B cell (primary cell): ENCODE results near the gene COL26A1. TPM values are rescaled to one million over a fixed set of nuclear protein-coding genes. Genes with fewer than 3 reads are reported as not detected.

Experiments
- ATAC-seq: fragments of 200-7000 bp; cut with Tn5 transposase; one replicate; pipeline ENCODE4 v1.10.0; 2021; ENCODE audit warnings: low read depth, mild to moderate bottlenecking, moderate number of reproducible peaks, moderate library complexity
- CTCF ChIA-PET: fragments of 350-600 bp; sonication (Branson Sonifier 250); formaldehyde crosslinking; loops from one replicate; lab custom pipeline; 2021; ENCODE audit warnings: antibody characterized with exemption, inconsistent platforms; lab: Charles Lee
- POLR2A ChIA-PET: fragments of 350-600 bp; sonication (Branson Sonifier 250); formaldehyde crosslinking; loops from one replicate; lab custom pipeline; 2021; ENCODE audit warnings: antibody characterized with exemption; lab: Charles Lee
- DNase-seq: peaks from one replicate; pipeline ENCODE4 v3.0.0; 2013
- H2AFZ ChIP-seq: 2 replicates; pipeline ENCODE4 v1.6.1; 2012; ENCODE audit warnings: mild to moderate bottlenecking, low read depth, low read length; ENCODE audit not compliant: insufficient read depth, poor library complexity, severe bottlenecking
- H3K27ac ChIP-seq, 2 donors: 1 replicate in 1 of 2; 2 replicates in 1 of 2; pipeline ENCODE4 v1.5.1; 2012 to 2013; ENCODE audit warnings: low read length in 2 of 2, mild to moderate bottlenecking in 2 of 2, moderate library complexity in 1 of 2
- H3K27me3 ChIP-seq, 4 experiments: fragments of 200-600 bp in 1 of 4; sonication (generic) in 1 of 4; replicated peaks in 1 of 4; 1 replicate in 2 of 4; 2 replicates in 2 of 4; pipeline versions ENCODE4 v1.6.1 to v1.7.0; 2013 to 2016; ENCODE audit warnings: low read length in 3 of 4, mild to moderate bottlenecking in 2 of 4, mixed read lengths in 1 of 4, moderate library complexity in 1 of 4; ENCODE audit not compliant: insufficient read depth in 4 of 4, control insufficient read depth in 3 of 4; ENCODE audit errors: control extremely low read depth in 1 of 4
- H3K36me3 ChIP-seq, 2 experiments: replicated peaks in 1 of 2; 1 replicate in 1 of 2; 2 replicates in 1 of 2; pipeline versions ENCODE4 v1.6.1 to v1.7.1; 2013; ENCODE audit warnings: low read length in 1 of 2; ENCODE audit not compliant: insufficient read depth in 2 of 2, control insufficient read depth in 1 of 2; ENCODE audit errors: control extremely low read depth in 1 of 2, extremely low read depth in 1 of 2
- H3K4me1 ChIP-seq, 2 donors: fragments of 200-600 bp in 1 of 2; sonication (generic) in 1 of 2; 1 replicate in 1 of 2; 2 replicates in 1 of 2; pipeline versions ENCODE4 v1.5.1 to v1.6.1; 2013 to 2017; ENCODE audit warnings: low read length in 2 of 2; ENCODE audit not compliant: control insufficient read depth in 2 of 2, insufficient read depth in 2 of 2
- H3K4me2 ChIP-seq: replicated peaks from 2 replicates; pipeline ENCODE3; 2012; ENCODE audit warnings: mild to moderate bottlenecking, low read depth, low read length; ENCODE audit not compliant: poor library complexity, severe bottlenecking
- H3K4me3 ChIP-seq, 5 experiments: fragments of 200-600 bp in 1 of 5; sonication (generic) in 1 of 5; 1 replicate in 3 of 5; 2 replicates in 2 of 5; pipeline versions ENCODE4 v1.5.1 to v1.7.0; 2011 to 2016; ENCODE audit warnings: low read length in 4 of 5, mild to moderate bottlenecking in 4 of 5, low read depth in 2 of 5, control low read depth in 1 of 5, moderate library complexity in 1 of 5; ENCODE audit not compliant: insufficient read depth in 1 of 5; ENCODE audit errors: control extremely low read depth in 1 of 5, extremely low read depth in 1 of 5
- H3K79me2 ChIP-seq: fragments of 200-600 bp; sonication (generic); one replicate; pipeline ENCODE4 v1.6.0; 2016; ENCODE audit warnings: low read length; ENCODE audit not compliant: control insufficient read depth, insufficient read depth
- H3K9ac ChIP-seq: fragments of 200-600 bp; sonication (generic); 2 replicates; pipeline ENCODE4 v1.6.1; 2017; ENCODE audit warnings: mild to moderate bottlenecking, low read length, moderate library complexity
- H3K9me3 ChIP-seq, 3 donors: one replicate each; pipeline versions ENCODE4 v1.6.1 to v1.7.1; 2013; ENCODE audit warnings: low read length in 2 of 3; ENCODE audit not compliant: control insufficient read depth in 2 of 3, insufficient read depth in 1 of 3; ENCODE audit errors: control extremely low read depth in 1 of 3
- H4K20me1 ChIP-seq: 2 replicates; pipeline ENCODE4 v1.6.0; 2012; ENCODE audit warnings: mild to moderate bottlenecking, low read length; ENCODE audit not compliant: insufficient read depth, control insufficient read depth, poor library complexity, severe bottlenecking
- H3K27ac Mint-ChIP-seq: one replicate; pipeline ENCODE4 v1.8.0; 2021; ENCODE audit warnings: mixed read lengths
- H3K27me3 Mint-ChIP-seq: one replicate; pipeline ENCODE4 v1.8.0; 2021; ENCODE audit warnings: mixed read lengths
- H3K4me1 Mint-ChIP-seq: one replicate; pipeline ENCODE4 v1.8.0; 2021; ENCODE audit warnings: mixed read lengths
- H3K4me3 Mint-ChIP-seq: one replicate; pipeline ENCODE4 v1.8.0; 2021; ENCODE audit warnings: mixed read lengths
- H3K9me3 Mint-ChIP-seq: one replicate; pipeline ENCODE4 v1.8.0; 2022; ENCODE audit warnings: mixed read lengths; ENCODE audit not compliant: insufficient read depth
- CTCF ChIP-seq: fragments of 200-600 bp; IDR thresholded peaks from one replicate; pipeline ENCODE4 v1.8.0; 2022; ENCODE audit warnings: antibody characterized with exemption, mild to moderate bottlenecking
- EZH2 ChIP-seq: IDR thresholded peaks from 2 replicates; pipeline ENCODE4 v1.6.1; 2012; ENCODE audit warnings: borderline replicate concordance, low read depth, mild to moderate bottlenecking, moderate library complexity, low read length; ENCODE audit not compliant: insufficient read depth, poor library complexity, severe bottlenecking
- WGBS: methylation state at CpG from one replicate; pipeline ENCODE4 v1.1.5; 2013; ENCODE audit warnings: missing lambda C conversion rate; ENCODE audit not compliant: insufficient coverage; 5-methylcytosine and 5-hydroxymethylcytosine counted together
- intact Hi-C: fragments of 100-400 bp; cut with micrococcal nuclease; formaldehyde crosslinking; loops from one replicate; pipeline ENCODE4 v1.10.0; 2022
- polyA plus RNA-seq: library from polyadenylated mRNA; depleted of rRNA; stranded (reverse); fragments of >200 nt; gene quantifications from 2 replicates; pipeline ENCODE4 v1.2.3, GENCODE V29; 2012
- total RNA-seq, 2 donors: library from RNA; stranded (reverse); fragments of 120-200 nt in 1 of 2; gene quantifications; 1 replicate in 1 of 2; 2 replicates in 1 of 2; pipeline versions ENCODE4 v1.2.3 to v1.2.4, GENCODE V29; 2013 to 2022

Gene COL26A1
- total and polyA plus RNA-seq, 2 donors (not counting 1 experiment from before 2014, with no cell fraction given), result not detected

GRCh38 chr7:101397243-101397642 is 34.6 kb downstream of the COL26A1 start:
- TF ChIP-seq CTCF (no peak), EZH2 (no peak)
- Histone ChIP-seq H3K9me3 (no peaks in the 10 kb centered on the region), H3K36me3 (no peaks in the 10 kb centered on the region), H3K9ac (no peak overlapping the region), H3K4me2 (no peak overlapping the region), H3K27ac (no peak overlapping the region), H3K79me2 (no peaks in the 10 kb centered on the region), H3K27me3 (peaks cover 0 to 22% (median 9%) of the 10 kb centered on the region in 4 experiments), H4K20me1 (no peaks in the 10 kb centered on the region), H3K4me3 (no peak overlapping the region), H3K4me1 (peaks cover 5 to 9% of the 10 kb centered on the region in 2 donors), H2AFZ (no peak overlapping the region)
- Mint-ChIP-seq H3K9me3 (no peaks in the 10 kb centered on the region), H3K27ac (no peak overlapping the region), H3K4me1 (peaks cover 7% of the 10 kb centered on the region), H3K4me3 (no peak overlapping the region), H3K27me3 (peaks cover 33% of the 10 kb centered on the region)
- ATAC-seq (no peak), DNase-seq (no peak)
- POLR2A ChIA-PET, result interaction anchor here (1.1 kb wide), 1 partner anchor 17 kb away, joined by 7 read pairs; no protein-coding TSS in a partner anchor
- intact Hi-C loops, result no loop called here
- CTCF ChIA-PET, result interaction anchor here (1.2 to 2.5 kb wide), 3 partner anchors 14 to 33 kb away, joined by 4 to 13 read pairs (median 7); no protein-coding TSS in a partner anchor

DNA sequence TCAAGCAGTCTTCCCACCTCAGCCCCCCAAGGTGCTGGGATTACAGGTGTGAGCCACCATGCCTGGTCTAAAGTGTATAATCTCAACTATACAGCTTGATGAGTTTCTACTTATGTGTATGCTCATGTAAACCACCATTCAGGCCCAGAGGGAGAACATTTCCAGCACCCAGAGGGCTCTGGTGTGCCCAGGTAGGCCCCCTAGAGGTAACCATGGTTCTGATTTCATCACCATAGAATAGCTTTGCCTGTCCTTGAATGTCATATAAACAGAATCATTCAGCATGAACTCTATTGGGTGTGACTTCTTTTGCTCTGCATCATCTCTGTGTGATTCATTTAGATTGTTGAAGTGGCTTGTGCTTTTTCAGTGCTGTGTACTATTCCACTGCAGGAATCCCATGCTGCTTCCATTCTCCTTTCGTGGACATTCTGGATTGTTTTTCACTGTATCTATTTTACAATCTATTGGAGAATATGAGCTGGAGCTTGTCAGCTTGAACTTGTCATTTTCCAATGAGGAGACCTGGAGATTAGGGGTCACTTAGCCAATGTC is 35.2 kb downstream of the COL26A1 start:
- no peak overlapping the region for H3K27ac Mint-ChIP-seq
- no peak for DNase-seq
- CTCF ChIA-PET, result interaction anchor here (1.2 to 2.5 kb wide), 3 partner anchors 13 to 33 kb away, joined by 4 to 13 read pairs (median 7); no protein-coding TSS in a partner anchor
- Histone ChIP-seq H3K9me3 (no peaks in the 10 kb centered on the region), H3K79me2 (no peaks in the 10 kb centered on the region), H3K27me3 (peaks cover 0 to 22% (median 10%) of the 10 kb centered on the region in 4 experiments), H2AFZ (no peak overlapping the region), H4K20me1 (no peaks in the 10 kb centered on the region), H3K4me1 (peaks cover 0 to 3% of the 10 kb centered on the region in 2 donors), H3K36me3 (no peaks in the 10 kb centered on the region), H3K27ac (no peak overlapping the region), H3K4me2 (no peak overlapping the region), H3K9ac (no peak overlapping the region), H3K4me3 (no peak overlapping the region)
- H3K4me3 Mint-ChIP-seq, result no peak overlapping the region
- POLR2A ChIA-PET, result interaction anchor here (1.1 kb wide), 1 partner anchor 18 kb away, joined by 7 read pairs; no protein-coding TSS in a partner anchor
- no peak for ATAC-seq
- no peaks in the 10 kb centered on the region for H3K9me3 Mint-ChIP-seq
- WGBS, result no CpG with 5 or more reads among the region's 1 CpG
- peaks cover 33% of the 10 kb centered on the region for H3K27me3 Mint-ChIP-seq
- intact Hi-C loops, result no loop called here
- no peak for TF ChIP-seq CTCF
- TF ChIP-seq EZH2, result no peak
- peaks cover 5% of the 10 kb centered on the region for H3K4me1 Mint-ChIP-seq
